ENCODE data around the gene GREB1.

The GREB1 gene

DNA sequence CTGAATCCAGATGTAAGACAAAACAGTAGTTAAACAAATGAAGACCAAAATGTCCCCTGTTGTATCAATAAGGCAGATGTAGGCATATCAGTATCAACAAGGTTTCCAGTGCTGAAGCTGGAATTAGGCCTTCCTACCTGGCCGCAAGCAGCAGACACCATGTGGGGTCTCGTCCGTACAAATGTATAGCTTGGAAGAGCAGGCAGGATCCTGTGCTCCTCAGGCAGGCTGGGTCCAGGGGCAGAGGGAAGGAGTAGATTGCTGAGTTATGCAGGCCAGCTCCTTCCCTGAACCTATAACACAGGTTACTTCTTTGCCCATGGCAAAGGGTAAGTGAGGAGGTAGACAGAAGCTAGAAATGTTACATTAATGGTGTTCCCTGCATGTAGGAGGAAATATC lies 112.7 kb downstream of the GREB1 start:
- TF ChIP-seq, protein P1, sequence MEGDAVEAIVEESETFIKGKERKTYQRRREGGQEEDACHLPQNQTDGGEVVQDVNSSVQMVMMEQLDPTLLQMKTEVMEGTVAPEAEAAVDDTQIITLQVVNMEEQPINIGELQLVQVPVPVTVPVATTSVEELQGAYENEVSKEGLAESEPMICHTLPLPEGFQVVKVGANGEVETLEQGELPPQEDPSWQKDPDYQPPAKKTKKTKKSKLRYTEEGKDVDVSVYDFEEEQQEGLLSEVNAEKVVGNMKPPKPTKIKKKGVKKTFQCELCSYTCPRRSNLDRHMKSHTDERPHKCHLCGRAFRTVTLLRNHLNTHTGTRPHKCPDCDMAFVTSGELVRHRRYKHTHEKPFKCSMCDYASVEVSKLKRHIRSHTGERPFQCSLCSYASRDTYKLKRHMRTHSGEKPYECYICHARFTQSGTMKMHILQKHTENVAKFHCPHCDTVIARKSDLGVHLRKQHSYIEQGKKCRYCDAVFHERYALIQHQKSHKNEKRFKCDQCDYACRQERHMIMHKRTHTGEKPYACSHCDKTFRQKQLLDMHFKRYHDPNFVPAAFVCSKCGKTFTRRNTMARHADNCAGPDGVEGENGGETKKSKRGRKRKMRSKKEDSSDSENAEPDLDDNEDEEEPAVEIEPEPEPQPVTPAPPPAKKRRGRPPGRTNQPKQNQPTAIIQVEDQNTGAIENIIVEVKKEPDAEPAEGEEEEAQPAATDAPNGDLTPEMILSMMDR (IDR thresholded peaks at IDR 0.05; ENCODE audit: insufficient read depth, missing control alignments): no peak
- DNase-seq (ENCODE audit: insufficient read length, low spot score) (no peak), FAIRE-seq (no peak)

DNA sequence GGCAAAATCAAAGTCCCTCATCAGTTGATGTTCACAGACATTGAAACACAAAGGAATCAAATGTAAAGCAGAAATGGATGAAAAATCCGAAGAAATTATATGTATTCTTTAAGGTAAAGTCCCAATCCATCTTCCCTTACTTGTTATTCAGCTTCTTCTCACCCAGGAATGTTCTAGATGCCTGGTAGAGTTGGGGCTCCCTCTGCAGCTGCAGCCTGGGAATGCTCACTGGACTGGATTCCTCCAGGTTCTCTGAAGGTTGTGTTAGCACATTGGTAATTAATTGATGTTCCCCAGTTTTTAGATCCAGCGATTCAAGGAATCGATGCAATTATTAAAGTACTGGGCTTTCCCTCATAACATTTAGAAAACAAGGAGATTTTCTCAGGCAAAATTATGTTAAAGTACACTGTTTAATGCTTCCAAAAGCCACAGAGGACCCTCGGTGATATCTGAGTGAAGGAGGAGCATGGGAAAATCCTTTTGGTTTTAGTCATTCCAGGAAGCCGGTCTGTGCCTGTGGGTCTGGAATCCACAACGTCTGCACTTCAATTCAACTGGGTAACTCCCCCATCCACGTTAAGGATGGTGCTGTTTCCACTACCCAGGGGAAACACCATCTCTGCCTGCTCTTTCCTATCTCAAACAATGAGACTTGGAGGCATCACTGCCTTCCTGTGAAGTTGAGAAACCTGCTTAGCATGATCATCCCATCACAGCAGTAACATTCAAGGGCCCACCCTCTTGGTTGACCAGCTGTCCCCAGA lies 114.2 kb downstream of the GREB1 start:
- DNase-seq (ENCODE audit: insufficient read length, low spot score): no peak
- no peak for FAIRE-seq
- TF ChIP-seq, protein P1 (IDR thresholded peaks at IDR 0.05; ENCODE audit: insufficient read depth, missing control alignments): no peak

DNA sequence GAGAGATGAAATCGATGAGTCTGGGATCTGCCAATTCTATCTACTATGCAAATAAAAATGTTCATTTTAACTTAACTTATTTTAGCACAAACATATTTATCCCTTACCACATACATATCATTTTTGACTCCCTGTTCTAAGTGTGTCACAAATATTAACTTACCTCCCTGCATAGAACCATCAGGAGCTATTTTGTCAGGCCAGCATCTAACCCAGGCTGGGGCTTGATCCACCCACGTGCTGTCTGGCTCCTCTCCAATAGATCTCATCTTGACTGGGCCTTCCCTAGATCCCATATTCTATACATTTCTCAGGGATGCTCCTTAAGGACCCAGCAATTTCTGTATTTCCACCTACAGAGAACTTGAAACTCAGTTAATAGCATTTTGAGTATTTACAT lies 115.2 kb downstream of the GREB1 start:
- TF ChIP-seq, protein P1 (IDR thresholded peaks at IDR 0.05; ENCODE audit: insufficient read depth, missing control alignments): no peak
- FAIRE-seq (no peak), DNase-seq (ENCODE audit: insufficient read length, low spot score) (no peak)

DNA sequence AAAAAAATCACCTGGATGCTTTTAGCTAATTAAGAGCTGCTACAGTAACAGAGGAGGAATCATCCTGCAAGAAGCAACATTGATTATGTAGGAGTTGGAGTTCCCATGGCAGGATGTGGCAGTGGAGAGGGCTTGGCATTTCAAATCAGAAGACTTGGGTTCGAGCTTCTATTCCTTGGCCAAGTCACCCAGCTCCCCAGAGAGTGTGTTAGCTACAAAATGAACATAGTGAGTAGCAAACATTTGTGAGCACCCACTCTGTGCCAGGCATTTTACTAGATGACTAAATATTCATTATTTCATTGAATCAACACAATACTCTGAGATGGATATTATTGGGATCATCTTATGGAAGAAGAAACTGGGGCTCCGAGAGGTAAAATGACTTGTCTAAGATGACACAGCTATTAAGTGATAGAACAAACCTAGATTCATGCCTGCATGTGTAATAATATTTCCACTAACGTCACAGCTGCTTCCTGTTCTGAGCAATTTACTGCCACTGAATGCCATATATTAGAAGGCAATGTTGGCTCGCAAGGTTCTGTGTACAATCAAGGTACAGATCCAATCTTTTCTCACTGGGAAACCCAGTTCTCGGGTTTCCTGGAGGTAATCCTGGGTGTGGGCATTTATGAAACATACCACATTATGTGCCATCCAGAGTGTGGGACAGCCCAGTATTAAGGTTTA lies 118.2 kb downstream of the GREB1 start:
- TF ChIP-seq, protein P1 (IDR thresholded peaks at IDR 0.05; ENCODE audit: insufficient read depth, missing control alignments): no peak
- FAIRE-seq: no peak
- no peak for DNase-seq (ENCODE audit: insufficient read length, low spot score)

DNA sequence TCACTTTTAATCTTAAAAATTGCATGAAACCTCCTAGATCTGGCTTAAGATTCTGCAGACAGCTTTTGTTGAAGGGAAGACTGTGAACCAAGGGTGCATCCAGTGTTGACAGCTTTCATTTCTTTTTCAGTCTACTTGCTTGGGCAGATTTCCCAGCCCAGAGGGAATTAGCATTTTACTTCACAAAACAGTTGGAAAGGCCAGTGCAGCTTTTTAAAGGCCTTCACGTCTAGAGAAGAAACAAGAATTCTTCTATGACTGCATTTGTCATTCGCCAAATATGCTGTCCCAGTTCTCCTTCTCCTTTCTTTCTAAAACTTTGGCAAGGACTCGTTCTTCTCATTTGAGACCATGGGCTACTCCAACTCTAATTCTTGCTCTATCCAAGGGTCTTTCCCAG lies 118.7 kb downstream of the GREB1 start:
- no peak for DNase-seq (ENCODE audit: insufficient read length, low spot score)
- FAIRE-seq: no peak
- TF ChIP-seq, protein P1 (IDR thresholded peaks at IDR 0.05; ENCODE audit: insufficient read depth, missing control alignments): no peak

DNA sequence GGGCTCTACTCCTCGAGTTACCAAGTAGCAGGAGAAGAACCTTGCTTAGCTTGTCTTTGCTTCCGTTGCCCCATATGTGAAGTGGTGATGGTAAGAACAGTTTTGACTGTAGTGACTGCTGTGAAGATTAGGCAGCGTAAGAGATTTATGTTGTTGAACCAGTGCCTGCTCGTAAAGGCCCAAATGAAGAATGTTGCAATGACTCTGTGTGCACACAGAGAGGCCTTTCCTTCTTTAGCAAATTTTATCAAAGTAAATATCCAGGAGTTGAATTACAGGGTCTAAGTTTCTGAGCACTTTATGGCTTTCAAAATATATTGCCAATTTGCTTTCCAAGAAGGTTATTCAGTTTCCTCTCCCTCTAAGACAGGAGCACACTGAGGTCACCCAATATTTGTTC lies 121.7 kb downstream of the GREB1 start:
- DNase-seq (ENCODE audit: insufficient read length, low spot score) (no peak), FAIRE-seq (no peak)
- TF ChIP-seq, protein P1 (IDR thresholded peaks at IDR 0.05; ENCODE audit: insufficient read depth, missing control alignments): no peak

DNA sequence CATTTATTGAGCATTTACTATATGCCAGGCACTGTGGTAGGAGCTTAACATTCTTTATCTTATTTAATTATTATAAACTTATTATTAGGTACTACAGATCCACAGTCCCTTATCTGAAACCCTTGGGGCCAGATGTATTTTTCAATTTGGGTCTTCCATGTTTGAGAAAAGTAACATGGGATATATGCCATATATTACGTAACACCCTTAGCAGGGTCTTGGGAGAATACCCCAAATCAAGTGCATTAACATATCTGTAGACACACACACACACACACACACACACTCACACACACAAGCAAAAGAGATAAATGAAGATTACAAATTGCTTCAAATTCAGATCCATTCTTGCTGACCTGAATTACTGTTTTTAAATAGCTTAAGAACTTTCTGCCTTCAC lies 122.4 kb downstream of the GREB1 start:
- FAIRE-seq: no peak
- DNase-seq (ENCODE audit: insufficient read length, low spot score): no peak
- TF ChIP-seq, protein P1 (IDR thresholded peaks at IDR 0.05; ENCODE audit: insufficient read depth, missing control alignments): no peak

Data from D721Med (cell line).